GM12878 (cell line): ENCODE data around the gene ACKR1. TPM values are rescaled to one million over a fixed set of nuclear protein-coding genes. Genes with fewer than 3 reads are reported as not detected.

Experiments used
- ATAC-seq: fragments of 200-7000 bp; cut with Tn5 transposase; 3 replicates; pipeline ENCODE4 v1.9.1; 2020; ENCODE audit warnings: mild to moderate bottlenecking, moderate library complexity
- BruUV-seq: library from RNA; stranded (reverse); fragments of 400-500 nt; replicated peaks from 2 replicates; lab custom pipeline; 2021; lab: Mats Ljungman, UMichigan
- CTCF ChIA-PET: fragments of 300-600 bp; sonication (Branson Sonifier 250); formaldehyde crosslinking; extraction: SDS; loops from one replicate; lab custom pipeline; 2021; ENCODE audit warnings: inconsistent platforms; lab: Yijun Ruan, JAX
- POLR2A ChIA-PET: fragments of 350-600 bp; formaldehyde crosslinking; extraction: SDS; loops from one replicate; lab custom pipeline; 2021; ENCODE audit warnings: inconsistent platforms; lab: Charles Lee
- RAD21 ChIA-PET: fragments of 300-600 bp; sonication (Branson Sonifier 250); formaldehyde crosslinking; loops from one replicate; lab custom pipeline; 2023; ENCODE audit warnings: antibody characterized with exemption; ENCODE audit not compliant: unreplicated experiment; lab: Charles Lee
- SMC1A ChIA-PET: fragments of 300-600 bp; sonication (Branson Sonifier 250); formaldehyde crosslinking; loops from one replicate; lab custom pipeline; 2023; ENCODE audit not compliant: unreplicated experiment, uncharacterized antibody; lab: Charles Lee
- DNase-seq: peaks from one replicate; pipeline ENCODE4 v3.0.0-alpha.2; 2011; ENCODE audit warnings: low read depth, low spot score
- FAIRE-seq: peaks from 3 replicates; lab custom pipeline; 2011; peaks lifted over from hg19 to GRCh38; lab: Jason Lieb, UNC
- H2AFZ ChIP-seq: 2 replicates; pipeline ENCODE4 v1.6.0; 2011; ENCODE audit warnings: low read depth, low read length, control low read depth; ENCODE audit not compliant: control insufficient read depth
- H3K27ac ChIP-seq: 2 replicates; pipeline ENCODE4 v1.5.1; 2011; ENCODE audit warnings: control low read depth; ENCODE audit not compliant: control insufficient read depth, insufficient read depth
- H3K27me3 ChIP-seq, 2 experiments: replicated peaks in 1 of 2; 2 replicates each; pipeline versions ENCODE4 v1.6.0 to v1.6.1; 2011; ENCODE audit warnings: low read length in 1 of 2; ENCODE audit not compliant: control insufficient read depth in 2 of 2, insufficient read depth in 2 of 2
- H3K36me3 ChIP-seq, 2 experiments: 2 replicates each; pipeline ENCODE4 v1.5.1; 2011; ENCODE audit warnings: low read length in 1 of 2; ENCODE audit not compliant: control insufficient read depth in 2 of 2, insufficient read depth in 2 of 2
- H3K4me1 ChIP-seq: 2 replicates; pipeline ENCODE4 v1.6.1; 2011; ENCODE audit warnings: mild to moderate bottlenecking, low read length, moderate library complexity, mixed read lengths; ENCODE audit not compliant: control insufficient read depth, insufficient read depth
- H3K4me2 ChIP-seq: 2 replicates; pipeline ENCODE4 v1.6.0; 2011; ENCODE audit warnings: control low read depth; ENCODE audit not compliant: control insufficient read depth, insufficient read depth
- H3K4me3 ChIP-seq: fragments of 200-600 bp; sonication (generic); 2 replicates; pipeline ENCODE4 v1.5.1; 2016
- H3K79me2 ChIP-seq: 2 replicates; pipeline ENCODE4 v1.6.0; 2011; ENCODE audit warnings: low read length; ENCODE audit not compliant: control insufficient read depth, insufficient read depth
- H3K9ac ChIP-seq: 2 replicates; pipeline ENCODE4 v1.8.0; 2011; ENCODE audit warnings: low read length, control low read depth, mixed read lengths; ENCODE audit not compliant: control insufficient read depth, insufficient read depth
- H3K9me3 ChIP-seq: replicated peaks from 3 replicates; pipeline ENCODE4 v1.5.1; 2011; ENCODE audit warnings: mild to moderate bottlenecking, low read length; ENCODE audit not compliant: control insufficient read depth, insufficient read depth
- H4K20me1 ChIP-seq: 2 replicates; pipeline ENCODE4 v1.6.0; 2011; ENCODE audit not compliant: control insufficient read depth, insufficient read depth
- ATF2 ChIP-seq: IDR thresholded peaks from 2 replicates; pipeline ENCODE4 v1.6.1; 2012; ENCODE audit warnings: low read length, inconsistent platforms
- BMI1 ChIP-seq: fragments of 450-650 bp; IDR thresholded peaks from 2 replicates; pipeline ENCODE4 v1.6.1; 2016; ENCODE audit warnings: mild to moderate bottlenecking, moderate library complexity, borderline replicate concordance
- CBFB ChIP-seq: IDR thresholded peaks from 2 replicates; pipeline ENCODE4 v1.6.1; 2016; ENCODE audit warnings: antibody characterized with exemption, low read depth
- E2F4 ChIP-seq: IDR thresholded peaks from 2 replicates; pipeline ENCODE4 v1.6.1; 2012; ENCODE audit warnings: low read depth, low read length, improper control_type of control experiment
- EGR1 ChIP-seq, 2 experiments: IDR thresholded peaks; 1 replicate in 1 of 2; 2 replicates in 1 of 2; pipeline ENCODE4 v1.6.1; 2011 to 2012; ENCODE audit warnings: low read depth in 2 of 2, low read length in 2 of 2, borderline replicate concordance in 1 of 2, mild to moderate bottlenecking in 1 of 2, moderate library complexity in 1 of 2
- FOXK2 ChIP-seq: fragments of 450-650 bp; IDR thresholded peaks from 2 replicates; pipeline ENCODE4 v1.6.1; 2017; ENCODE audit warnings: mild to moderate bottlenecking, moderate library complexity
- GATAD2B ChIP-seq: fragments of 450-650 bp; conservative IDR thresholded peaks from 2 replicates; pipeline ENCODE4 v1.6.1; 2017; ENCODE audit warnings: low read depth, mild to moderate bottlenecking, moderate library complexity
- IKZF1 ChIP-seq: fragments of 450-650 bp; conservative IDR thresholded peaks from 2 replicates; pipeline ENCODE4 v1.6.1; 2017; ENCODE audit warnings: antibody characterized with exemption, mild to moderate bottlenecking
- IKZF2 ChIP-seq, 2 experiments: fragments of 450-650 bp; IDR thresholded peaks; 2 replicates each; pipeline ENCODE4 v1.6.1; 2017; ENCODE audit warnings: mild to moderate bottlenecking in 2 of 2, moderate library complexity in 2 of 2
- MEF2B ChIP-seq: fragments of 450-650 bp; IDR thresholded peaks from 2 replicates; pipeline ENCODE4 v1.6.1; 2018; ENCODE audit warnings: mild to moderate bottlenecking, moderate library complexity; ENCODE audit not compliant: partially characterized antibody, poor library complexity, severe bottlenecking
- NKRF ChIP-seq: fragments of 450-650 bp; conservative IDR thresholded peaks from 2 replicates; pipeline ENCODE4 v1.6.1; 2017; ENCODE audit warnings: mild to moderate bottlenecking, moderate library complexity
- NR2F1 ChIP-seq: fragments of 450-650 bp; conservative IDR thresholded peaks from 2 replicates; pipeline ENCODE4 v1.6.1; 2017; ENCODE audit warnings: mild to moderate bottlenecking
- POLR2AphosphoS5 ChIP-seq: IDR thresholded peaks from 2 replicates; pipeline ENCODE4 v1.6.1; 2011; ENCODE audit warnings: mild to moderate bottlenecking, low read length, inconsistent platforms
- WGBS: methylation state at CpG from one replicate; pipeline ENCODE4 v1.1.6; 2016; ENCODE audit warnings: low lambda C conversion rate; ENCODE audit not compliant: insufficient replicate concordance, insufficient coverage; ENCODE audit errors: missing lambda C conversion rate; 5-methylcytosine and 5-hydroxymethylcytosine counted together
- in situ Hi-C: fragments of 300-500 bp; cut with MboI; formaldehyde crosslinking; loops from 9 replicates; pipeline ENCODE4 v1.14.3; 2018; ENCODE audit warnings: mixed read lengths
- intact Hi-C: fragments of 100-400 bp; cut with micrococcal nuclease; formaldehyde crosslinking; loops from one replicate; pipeline ENCODE4 v1.14.2; 2022; ENCODE audit not compliant: unreplicated experiment
- polyA plus RNA-seq, 11 experiments: library from polyadenylated mRNA; depleted of rRNA in 4 of 11; unstranded in 6 of 11; stranded (reverse) in 5 of 11; fragments of >200 nt; fragmentation: Nextera tagmentation in 4 of 11; fragmentation: Illumina TruSeq in 1 of 11; extraction: Ambion mirVana in 4 of 11; extraction: Trizol in 1 of 11; gene quantifications; 1 replicate in 1 of 11; 2 replicates in 10 of 11; pipeline versions ENCODE4 v1.2.1 to v1.2.3, GENCODE V29; 2011 to 2016; ENCODE audit warnings: inconsistent platforms in 2 of 11, missing spikeins in 2 of 11, low read depth in 1 of 11
- total RNA-seq, 4 experiments: library from RNA; depleted of rRNA in 3 of 4; stranded (reverse); fragments of >200 nt in 3 of 4; fragmentation: Illumina TruSeq in 1 of 4; extraction: Trizol in 1 of 4; gene quantifications; 2 replicates each; pipeline versions ENCODE4 v1.2.1 to v1.2.3, GENCODE V29; 2013 to 2021

ACKR1 gene
- total and polyA plus RNA-seq, 10 of the 15 experiments (the other 5 are each of a cell fraction or from before 2014, with no cell fraction given): 0.06 to 1.8 (median 0.38) TPM; not detected in 1

GRCh38 chr1:159199901-159200300 is 4.8 kb upstream of the ACKR1 start:
- no TSS peak for BruUV-seq
- FAIRE-seq (no peak), ATAC-seq (no peak), DNase-seq (no peak)
- H3K27ac ChIP-seq: no peak overlapping the region
- no peak overlapping the region for H3K4me2 ChIP-seq
- H2AFZ ChIP-seq: no peak overlapping the region
- no peaks in the 10 kb centered on the region for H3K9me3 ChIP-seq
- H3K27me3 ChIP-seq: peaks cover 0 to 2% of the 10 kb centered on the region in 2 experiments; a peak in 2 of 4 replicates
- no peak for TF ChIP-seq GATAD2B
- no peak for TF ChIP-seq EGR1 (IDR thresholded peaks at IDR 0.05; ENCODE audit: borderline replicate concordance in 1 of 2, low read depth in 2 of 2, low read length in 2 of 2)
- 27% methylated on average over 5 of the region's 5 CpGs for WGBS
- POLR2A ChIA-PET: no interaction called here
- in situ Hi-C loops (loop anchor here (5.0 kb wide), 1 partner anchor 38 kb away; no protein-coding TSS in a partner anchor), intact Hi-C loops (loop anchor here (5.0 kb wide), 1 partner anchor 68 kb away; no protein-coding TSS in a partner anchor)
- 0 out of 2 replicates have a peak, but pooled peaks cover 4% of the 10 kb centered on the region for H3K4me1 ChIP-seq
- H3K4me3 ChIP-seq: no peak overlapping the region
- no peaks in the 10 kb centered on the region for H4K20me1 ChIP-seq
- SMC1A ChIA-PET: no interaction called here
- H3K36me3 ChIP-seq: no peaks in the 10 kb centered on the region
- no peak overlapping the region for H3K9ac ChIP-seq
- CTCF ChIA-PET: interaction anchor here (3.8 to 6.0 kb wide), 2 partner anchors 14 to 67 kb away, joined by 25 to 62 read pairs; no protein-coding TSS in a partner anchor
- no peaks in the 10 kb centered on the region for H3K79me2 ChIP-seq
- RAD21 ChIA-PET: no interaction called here

- no peak overlapping the region for H3K4me2 ChIP-seq
- ChIA-PET CTCF (interaction anchor here (3.8 kb wide), 1 partner anchor 13 kb away, joined by 25 read pairs; no protein-coding TSS in a partner anchor), SMC1A (no interaction called here), RAD21 (no interaction called here), POLR2A (no interaction called here)
- intact Hi-C loops (no loop called here), in situ Hi-C loops (no loop called here)
- peaks cover 0 to 2% of the 10 kb centered on the region in 2 experiments; a peak in 2 of 4 replicates for H3K27me3 ChIP-seq
- H2AFZ ChIP-seq: no peak overlapping the region
- H3K79me2 ChIP-seq: no peaks in the 10 kb centered on the region
- WGBS: 23% methylated on average over 15 of the region's 18 CpGs
- BruUV-seq: no TSS peak
- H3K27ac ChIP-seq: no peak overlapping the region
- no peak overlapping the region for H3K4me3 ChIP-seq
- no peak overlapping the region for H3K9ac ChIP-seq
- no peak for DNase-seq
- ATAC-seq: no peak
- no peaks in the 10 kb centered on the region for H3K36me3 ChIP-seq
- FAIRE-seq: no peak
- 0 out of 2 replicates have a peak, but pooled peaks cover 6% of the 10 kb centered on the region for H3K4me1 ChIP-seq
- no peaks in the 10 kb centered on the region for H3K9me3 ChIP-seq
- no peaks in the 10 kb centered on the region for H4K20me1 ChIP-seq
- TF ChIP-seq BMI1 (no peak), NR2F1 (no peak), ATF2 (no peak), IKZF2 (IDR thresholded peaks at IDR 0.05) (no peak), FOXK2 (no peak), E2F4 (no peak), NKRF (no peak), IKZF1 (no peak), MEF2B (no peak), POLR2AphosphoS5 (no peak), CBFB (no peak)
Observed at GRCh38 chr1:159200769-159201168, 3.9 kb upstream of the ACKR1 start.
